ENCODE results near the gene PRDM11. TPM values are rescaled to one million over a fixed set of nuclear protein-coding genes. Genes with fewer than 3 reads are reported as not detected.
A peak's percentile ranks its signal among the peaks of the same experiment; 100 is the strongest.
"Not testable (repeated sequence)": the region's sequence is repeated elsewhere in the genome, so short reads cannot be mapped to it uniquely, and the experiment has no call there.

Gene PRDM11
- 10 to 100 TPM; 18.9 to 24.1 (median 20.5) TPM for polyA plus RNA-seq (ENCODE audit: insufficient read length in 4 of 4)

GRCh38 chr11:45146072-45147016 lies at the start of gene PRDM11:
PRDM11 (plus strand) TSS chr11:45146639; CDS start chr11:45181767, 35,128 bp downstream.
- DNase-seq (ENCODE audit: low read depth in 4 of 4, low spot score in 3 of 4) = peak in 2 of 4 donors; percentile 39 to 43

- peak; percentile 68 to 84 (median 73) for DNase-seq (ENCODE audit: low read depth in 4 of 4, low spot score in 3 of 4)
These were observed 48.5 kb upstream of the PRDM11 start for GRCh38 chr11:45097721-45098493.

GRCh38 chr11:45098929-45099328 lies 47.5 kb upstream of the PRDM11 start:
- DNase-seq (ENCODE audit: low read depth in 4 of 4, low spot score in 3 of 4) = no peak

GRCh38 chr11:45100339-45100738 lies 46.1 kb upstream of the PRDM11 start:
- DNase-seq (ENCODE audit: low read depth in 4 of 4, low spot score in 3 of 4) = no peak

- no peak for DNase-seq (ENCODE audit: low read depth in 4 of 4, low spot score in 3 of 4)
These were observed 44.1 kb upstream of the PRDM11 start for GRCh38 chr11:45102361-45102809.

- peak in 3 of 4 donors; percentile 34 to 47 (median 39) for DNase-seq (ENCODE audit: low read depth in 4 of 4, low spot score in 3 of 4)
These were observed 43.4 kb upstream of the PRDM11 start for GRCh38 chr11:45102810-45103621.

GRCh38 chr11:45104006-45104789 lies 42.2 kb upstream of the PRDM11 start:
- DNase-seq (ENCODE audit: low read depth in 4 of 4, low spot score in 3 of 4) = no peak

GRCh38 chr11:45104790-45105084 lies 41.7 kb upstream of the PRDM11 start:
- DNase-seq (ENCODE audit: low read depth in 4 of 4, low spot score in 3 of 4) = no peak

- peak in 3 of 4 donors; percentile 43 to 55 (median 53) for DNase-seq (ENCODE audit: low read depth in 4 of 4, low spot score in 3 of 4)
These were observed 41.0 kb upstream of the PRDM11 start for GRCh38 chr11:45105233-45105983.

GRCh38 chr11:45105984-45106375 lies 40.5 kb upstream of the PRDM11 start:
- DNase-seq (ENCODE audit: low read depth in 4 of 4, low spot score in 3 of 4) = no peak

GRCh38 chr11:45106440-45106839 lies 40.0 kb upstream of the PRDM11 start:
- no peak for DNase-seq (ENCODE audit: low read depth in 4 of 4, low spot score in 3 of 4)

- DNase-seq (ENCODE audit: low read depth in 4 of 4, low spot score in 3 of 4) = no peak
These were observed 39.4 kb upstream of the PRDM11 start for GRCh38 chr11:45107029-45107428.

- no peak for DNase-seq (ENCODE audit: low read depth in 4 of 4, low spot score in 3 of 4)
These were observed 38.1 kb upstream of the PRDM11 start for GRCh38 chr11:45108070-45109064.

GRCh38 chr11:45109400-45109799 lies 37.0 kb upstream of the PRDM11 start:
- no peak for DNase-seq (ENCODE audit: low read depth in 4 of 4, low spot score in 3 of 4)

GRCh38 chr11:45110562-45110961 lies 35.9 kb upstream of the PRDM11 start:
- peak; percentile 45 to 66 (median 48) for DNase-seq (ENCODE audit: low read depth in 4 of 4, low spot score in 3 of 4)

GRCh38 chr11:45113807-45114206 lies 32.6 kb upstream of the PRDM11 start:
- no peak for DNase-seq (ENCODE audit: low read depth in 4 of 4, low spot score in 3 of 4)

GRCh38 chr11:45127836-45128235 lies 18.6 kb upstream of the PRDM11 start:
- DNase-seq (ENCODE audit: low read depth in 4 of 4, low spot score in 3 of 4) = not testable (repeated sequence)

GRCh38 chr11:45133878-45134277 lies 12.6 kb upstream of the PRDM11 start:
- no peak for DNase-seq (ENCODE audit: low read depth in 4 of 4, low spot score in 3 of 4)
